Measurements from ENCODE around the gene CRTC1.

Gene CRTC1

DNA sequence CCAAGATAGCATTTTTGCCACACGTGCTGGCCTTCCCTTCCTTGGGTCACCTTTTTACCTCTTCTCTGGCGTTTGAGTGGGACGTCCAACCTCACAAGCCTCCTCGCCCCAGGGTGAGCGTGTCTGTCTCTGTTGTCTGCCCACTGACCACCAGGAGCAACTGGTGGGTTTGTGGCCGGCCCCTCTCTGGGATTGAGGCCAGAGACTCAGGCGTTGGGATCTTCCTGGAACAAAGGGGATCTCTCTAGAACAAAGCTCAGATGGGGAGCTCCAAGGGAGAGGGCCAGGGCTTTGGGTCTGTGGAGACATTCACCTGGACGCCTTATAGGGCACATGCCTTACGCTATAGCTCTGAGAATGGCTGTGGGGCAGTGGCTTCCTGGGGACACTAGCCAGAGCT, 90.2 kb downstream of the CRTC1 start:
- no peak overlapping the region for H3K4me3 ChIP-seq
- DNase-seq (ENCODE audit: low spot score), result no peak
- TF ChIP-seq, protein P1, sequence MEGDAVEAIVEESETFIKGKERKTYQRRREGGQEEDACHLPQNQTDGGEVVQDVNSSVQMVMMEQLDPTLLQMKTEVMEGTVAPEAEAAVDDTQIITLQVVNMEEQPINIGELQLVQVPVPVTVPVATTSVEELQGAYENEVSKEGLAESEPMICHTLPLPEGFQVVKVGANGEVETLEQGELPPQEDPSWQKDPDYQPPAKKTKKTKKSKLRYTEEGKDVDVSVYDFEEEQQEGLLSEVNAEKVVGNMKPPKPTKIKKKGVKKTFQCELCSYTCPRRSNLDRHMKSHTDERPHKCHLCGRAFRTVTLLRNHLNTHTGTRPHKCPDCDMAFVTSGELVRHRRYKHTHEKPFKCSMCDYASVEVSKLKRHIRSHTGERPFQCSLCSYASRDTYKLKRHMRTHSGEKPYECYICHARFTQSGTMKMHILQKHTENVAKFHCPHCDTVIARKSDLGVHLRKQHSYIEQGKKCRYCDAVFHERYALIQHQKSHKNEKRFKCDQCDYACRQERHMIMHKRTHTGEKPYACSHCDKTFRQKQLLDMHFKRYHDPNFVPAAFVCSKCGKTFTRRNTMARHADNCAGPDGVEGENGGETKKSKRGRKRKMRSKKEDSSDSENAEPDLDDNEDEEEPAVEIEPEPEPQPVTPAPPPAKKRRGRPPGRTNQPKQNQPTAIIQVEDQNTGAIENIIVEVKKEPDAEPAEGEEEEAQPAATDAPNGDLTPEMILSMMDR (IDR thresholded peaks at IDR 0.05), result no peak
- H3K27ac ChIP-seq, result no peak overlapping the region

DNA sequence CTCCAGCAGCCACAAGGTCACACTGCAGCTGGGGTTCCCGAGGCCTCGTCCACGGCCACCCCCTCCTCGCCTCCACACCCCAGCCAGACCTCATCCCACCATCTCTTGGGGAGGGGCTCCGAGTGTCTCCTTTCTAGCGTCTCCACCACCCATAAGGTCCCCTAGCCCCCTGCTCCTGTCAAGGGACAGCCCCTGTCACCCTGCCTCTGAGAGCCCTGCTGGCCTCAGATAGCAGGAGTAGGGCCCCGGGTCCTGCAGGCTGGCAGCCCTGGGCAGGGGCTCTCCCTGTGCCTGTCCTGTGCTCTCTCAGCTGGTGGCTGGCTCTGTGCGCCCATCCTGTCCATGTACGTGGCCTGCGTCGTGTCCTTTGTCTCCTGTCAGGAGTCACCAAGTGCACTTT, 90.6 kb downstream of the CRTC1 start:
- TF ChIP-seq, protein P1 (IDR thresholded peaks at IDR 0.05), result no peak
- H3K4me3 ChIP-seq, result no peak overlapping the region
- H3K27ac ChIP-seq, result no peak overlapping the region
- DNase-seq (ENCODE audit: low spot score), result no peak

DNA sequence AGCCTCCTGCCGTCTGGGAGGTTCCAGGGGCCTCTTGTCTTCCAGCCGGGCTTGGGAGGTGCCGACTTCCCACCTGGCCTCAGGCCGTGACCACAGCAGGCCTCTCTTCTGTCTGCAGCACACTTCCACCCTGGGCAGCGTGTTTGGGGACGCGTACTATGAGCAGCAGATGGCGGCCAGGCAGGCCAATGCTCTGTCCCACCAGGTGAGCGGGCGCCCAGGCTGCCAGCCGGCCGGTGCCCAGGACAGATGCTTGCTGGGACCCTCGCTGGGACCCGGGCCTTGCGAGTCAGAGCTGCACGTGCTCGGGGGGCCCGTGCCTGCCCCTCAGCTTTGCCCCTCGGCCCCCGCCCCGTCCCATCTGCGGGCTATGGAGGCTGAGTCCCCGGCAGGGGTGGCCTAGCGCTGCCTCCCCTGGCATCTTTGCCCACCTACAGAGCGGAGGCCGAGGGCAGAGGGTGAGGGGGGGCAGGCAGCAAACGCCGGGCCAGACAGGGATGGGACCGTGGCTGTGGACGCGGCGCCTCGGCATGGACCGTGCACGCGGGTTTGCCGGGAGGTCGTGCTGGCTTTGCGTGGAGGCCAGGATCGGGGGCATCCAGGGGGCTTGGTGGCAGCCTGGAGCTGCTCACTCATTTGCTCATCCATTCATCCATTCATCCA, 91.4 kb downstream of the CRTC1 start:
- no peak overlapping the region for H3K4me3 ChIP-seq
- TF ChIP-seq, protein P1 (IDR thresholded peaks at IDR 0.05), result no peak
- DNase-seq (ENCODE audit: low spot score), result no peak
- H3K27ac ChIP-seq, result no peak overlapping the region

DNA sequence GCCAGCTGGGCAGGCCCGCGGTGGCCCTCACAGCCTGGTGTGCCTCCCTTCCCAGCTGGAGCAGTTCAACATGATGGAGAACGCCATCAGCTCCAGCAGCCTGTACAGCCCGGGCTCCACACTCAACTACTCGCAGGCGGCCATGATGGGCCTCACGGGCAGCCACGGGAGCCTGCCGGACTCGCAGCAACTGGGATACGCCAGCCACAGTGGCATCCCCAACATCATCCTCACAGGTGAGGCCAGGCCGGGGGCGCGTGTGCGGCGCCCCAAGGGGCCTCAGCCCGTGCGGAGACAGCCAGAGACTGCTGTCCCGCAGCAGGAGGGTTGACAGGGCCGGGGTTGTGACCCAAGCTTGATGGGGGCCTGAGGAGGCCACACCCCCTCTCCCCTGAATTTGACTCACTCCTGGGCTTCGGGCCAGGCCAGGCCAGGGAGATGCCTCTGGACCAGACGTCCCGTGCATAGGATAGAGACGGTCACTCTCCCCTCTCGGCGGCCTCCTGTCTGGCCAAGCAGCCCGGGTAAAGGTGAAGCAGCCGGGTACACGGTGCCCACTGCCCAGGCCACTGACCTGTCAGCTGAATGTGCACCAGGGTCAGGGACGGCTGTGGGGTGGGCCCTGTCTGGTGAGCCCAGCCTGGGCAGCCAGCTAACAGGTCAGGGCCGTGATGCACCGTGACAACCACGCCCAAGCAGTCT, 92.3 kb downstream of the CRTC1 start:
- TF ChIP-seq, protein P1 (IDR thresholded peaks at IDR 0.05), result no peak
- DNase-seq (ENCODE audit: low spot score), result no peak
- H3K27ac ChIP-seq, result no peak overlapping the region

DNA sequence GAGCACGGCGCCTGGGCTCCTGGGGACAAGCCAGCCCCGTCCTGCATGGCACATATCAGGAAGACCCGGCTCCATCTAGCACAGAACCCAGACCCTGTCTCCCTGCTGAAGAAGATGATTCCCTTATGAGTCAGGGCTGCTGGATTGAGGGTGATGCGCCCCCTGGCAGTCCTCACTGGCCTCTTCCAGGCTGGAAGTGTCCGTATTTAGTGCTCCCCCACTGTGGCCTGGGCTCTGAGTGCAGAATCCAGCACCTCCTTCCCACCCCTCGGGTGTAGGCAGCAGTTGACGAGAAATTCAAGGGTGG, 92.8 kb downstream of the CRTC1 start:
- H3K4me3 ChIP-seq, result no peak overlapping the region
- TF ChIP-seq, protein P1 (IDR thresholded peaks at IDR 0.05), result no peak
- no peak for DNase-seq (ENCODE audit: low spot score)
- no peak overlapping the region for H3K27ac ChIP-seq

More for the DNA sequence above, 92.3 kb downstream of the CRTC1 start:
- no peak overlapping the region for H3K4me3 ChIP-seq

DNA sequence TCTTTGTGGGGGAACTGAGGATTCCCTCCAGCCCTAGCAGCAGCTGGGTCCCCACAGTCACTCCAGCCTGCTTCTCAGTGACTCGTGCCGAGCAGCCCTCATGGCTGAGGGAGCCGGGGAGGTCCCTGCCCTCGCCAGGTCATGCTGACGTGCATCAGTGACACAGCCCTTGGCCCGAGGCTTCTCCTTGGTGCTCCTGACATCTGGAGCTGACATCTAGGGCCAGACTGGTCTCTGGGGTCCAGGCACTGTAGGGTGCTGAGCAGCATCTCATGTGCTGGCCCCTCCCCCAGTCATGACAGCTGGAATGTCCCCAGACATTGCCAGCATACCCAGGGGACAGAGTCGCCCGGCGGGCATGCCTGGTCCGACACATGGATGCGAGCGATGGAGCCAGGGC, 93.3 kb downstream of the CRTC1 start:
- TF ChIP-seq, protein P1 (IDR thresholded peaks at IDR 0.05), result no peak
- H3K4me3 ChIP-seq, result no peak overlapping the region
- no peak overlapping the region for H3K27ac ChIP-seq
- no peak for DNase-seq (ENCODE audit: low spot score)

Measured in coronary artery (tissue), 2 donors.